ENCODE data around the gene KCNN4.

The KCNN4 gene

GRCh38 chr19:43782689-43783231 lies 2.0 kb upstream of the KCNN4 start:
- H3K27me3 ChIP-seq (ENCODE audit: control insufficient read depth, insufficient read depth, low read length) = no peaks in the 10 kb centered on the region
- no peak overlapping the region for H3K9ac ChIP-seq
- no peak overlapping the region for H3K4me2 ChIP-seq (ENCODE audit: low read length)
- H3K79me2 ChIP-seq = no peaks in the 10 kb centered on the region
- no peaks in the 10 kb centered on the region for H3K36me3 ChIP-seq (ENCODE audit: control insufficient read depth, insufficient read depth, low read length)
- TF ChIP-seq, protein P1, sequence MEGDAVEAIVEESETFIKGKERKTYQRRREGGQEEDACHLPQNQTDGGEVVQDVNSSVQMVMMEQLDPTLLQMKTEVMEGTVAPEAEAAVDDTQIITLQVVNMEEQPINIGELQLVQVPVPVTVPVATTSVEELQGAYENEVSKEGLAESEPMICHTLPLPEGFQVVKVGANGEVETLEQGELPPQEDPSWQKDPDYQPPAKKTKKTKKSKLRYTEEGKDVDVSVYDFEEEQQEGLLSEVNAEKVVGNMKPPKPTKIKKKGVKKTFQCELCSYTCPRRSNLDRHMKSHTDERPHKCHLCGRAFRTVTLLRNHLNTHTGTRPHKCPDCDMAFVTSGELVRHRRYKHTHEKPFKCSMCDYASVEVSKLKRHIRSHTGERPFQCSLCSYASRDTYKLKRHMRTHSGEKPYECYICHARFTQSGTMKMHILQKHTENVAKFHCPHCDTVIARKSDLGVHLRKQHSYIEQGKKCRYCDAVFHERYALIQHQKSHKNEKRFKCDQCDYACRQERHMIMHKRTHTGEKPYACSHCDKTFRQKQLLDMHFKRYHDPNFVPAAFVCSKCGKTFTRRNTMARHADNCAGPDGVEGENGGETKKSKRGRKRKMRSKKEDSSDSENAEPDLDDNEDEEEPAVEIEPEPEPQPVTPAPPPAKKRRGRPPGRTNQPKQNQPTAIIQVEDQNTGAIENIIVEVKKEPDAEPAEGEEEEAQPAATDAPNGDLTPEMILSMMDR (IDR thresholded peaks at IDR 0.05) = no peak
- H3K4me1 ChIP-seq = no peaks in the 10 kb centered on the region
- H2AFZ ChIP-seq = no peak overlapping the region
- no peak overlapping the region for H3K4me3 ChIP-seq (ENCODE audit: low read depth, low read length)
- H3K9me3 ChIP-seq (ENCODE audit: control insufficient read depth, low read length) = no peaks in the 10 kb centered on the region
- H3K27ac ChIP-seq = no peak overlapping the region

DNA sequence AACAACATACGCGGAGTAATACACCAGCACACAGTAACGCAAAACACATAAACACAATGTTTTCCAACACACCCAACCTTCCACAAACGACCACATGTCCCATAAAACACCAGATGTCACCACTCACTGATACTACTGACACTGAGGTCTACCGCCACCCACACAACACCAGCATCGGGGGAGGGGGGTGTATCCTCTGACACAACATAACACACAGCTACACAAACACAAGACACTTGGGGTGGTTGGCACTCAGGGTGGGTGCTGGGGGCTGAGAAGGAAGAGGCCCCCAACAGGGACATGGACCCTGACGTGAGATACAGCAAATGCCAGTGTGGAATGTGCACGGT lies 1.5 kb upstream of the KCNN4 start:
- Histone ChIP-seq H3K27me3 (ENCODE audit: control insufficient read depth, insufficient read depth, low read length) (no peaks in the 10 kb centered on the region), H3K79me2 (no peaks in the 10 kb centered on the region), H3K27ac (no peak overlapping the region), H3K36me3 (ENCODE audit: control insufficient read depth, insufficient read depth, low read length) (no peaks in the 10 kb centered on the region), H3K9me3 (ENCODE audit: control insufficient read depth, low read length) (no peaks in the 10 kb centered on the region), H3K4me1 (no peaks in the 10 kb centered on the region), H3K4me2 (ENCODE audit: low read length) (no peak overlapping the region), H3K4me3 (ENCODE audit: low read depth, low read length) (no peak overlapping the region), H3K9ac (no peak overlapping the region), H2AFZ (no peak overlapping the region)
- TF ChIP-seq, protein P1 (IDR thresholded peaks at IDR 0.05) = no peak

GRCh38 chr19:43781630-43782310 lies 997 bp upstream of the KCNN4 start:
- no peak overlapping the region for H2AFZ ChIP-seq
- TF ChIP-seq, protein P1 (IDR thresholded peaks at IDR 0.05) = no peak
- H3K4me1 ChIP-seq = no peaks in the 10 kb centered on the region
- H3K27me3 ChIP-seq (ENCODE audit: control insufficient read depth, insufficient read depth, low read length) = no peaks in the 10 kb centered on the region
- no peak overlapping the region for H3K27ac ChIP-seq
- H3K79me2 ChIP-seq = no peaks in the 10 kb centered on the region
- no peak overlapping the region for H3K4me2 ChIP-seq (ENCODE audit: low read length)
- H3K4me3 ChIP-seq (ENCODE audit: low read depth, low read length) = no peak overlapping the region
- no peaks in the 10 kb centered on the region for H3K36me3 ChIP-seq (ENCODE audit: control insufficient read depth, insufficient read depth, low read length)
- H3K9ac ChIP-seq = no peak overlapping the region
- no peaks in the 10 kb centered on the region for H3K9me3 ChIP-seq (ENCODE audit: control insufficient read depth, low read length)

- Histone ChIP-seq H3K4me1 (no peaks in the 10 kb centered on the region), H3K9ac (no peak overlapping the region), H3K36me3 (ENCODE audit: control insufficient read depth, insufficient read depth, low read length) (no peaks in the 10 kb centered on the region)
These were observed 953 bp downstream of the KCNN4 start for GRCh38 chr19:43779820-43780219.

More at GRCh38 chr19:43779820-43780219, 953 bp downstream of the KCNN4 start:
- H3K4me2 ChIP-seq (ENCODE audit: low read length) = no peak overlapping the region
- H3K79me2 ChIP-seq = no peaks in the 10 kb centered on the region
- no peaks in the 10 kb centered on the region for H3K9me3 ChIP-seq (ENCODE audit: control insufficient read depth, low read length)
- no peak overlapping the region for H3K4me3 ChIP-seq (ENCODE audit: low read depth, low read length)
- no peak overlapping the region for H3K27ac ChIP-seq
- TF ChIP-seq, protein P1 (IDR thresholded peaks at IDR 0.05) = no peak
- H3K27me3 ChIP-seq (ENCODE audit: control insufficient read depth, insufficient read depth, low read length) = no peaks in the 10 kb centered on the region
- H2AFZ ChIP-seq = no peak overlapping the region

All from parathyroid adenoma (tissue), 2 donors.